ENCODE measurements around the gene THAP4.

Gene THAP4

DNA sequence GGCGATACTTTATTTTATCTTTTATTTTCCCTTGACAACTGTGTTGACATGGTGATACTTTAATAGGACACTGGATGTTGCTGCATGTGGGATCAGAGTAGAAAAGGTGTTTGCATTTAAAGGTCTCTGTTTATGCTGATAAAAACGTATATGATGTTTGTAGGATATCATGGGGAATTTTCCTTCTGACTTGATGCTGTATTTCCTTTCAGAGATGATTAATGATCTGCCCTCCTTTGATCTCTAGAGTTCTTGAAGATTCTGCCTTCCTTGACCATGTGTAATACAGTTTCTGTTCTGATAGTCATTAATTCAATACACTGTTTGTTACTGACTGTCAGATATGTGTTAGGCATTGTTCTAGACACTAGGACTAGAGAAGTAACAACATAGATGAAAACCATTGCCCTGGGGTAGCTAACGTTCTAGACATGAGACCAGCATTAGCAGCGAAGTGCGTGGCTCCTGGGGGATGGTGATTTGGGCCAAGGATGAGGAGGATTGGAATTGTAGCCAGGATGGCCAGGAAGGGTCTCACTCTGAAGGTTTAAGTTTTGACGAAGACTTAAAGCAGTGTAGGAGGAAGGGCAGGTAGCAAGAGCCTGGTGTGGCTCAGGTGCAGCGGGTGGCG, 3.3 kb upstream of the THAP4 start:
- FAIRE-seq (no peak), DNase-seq (ENCODE audit: low spot score) (no peak)

DNA sequence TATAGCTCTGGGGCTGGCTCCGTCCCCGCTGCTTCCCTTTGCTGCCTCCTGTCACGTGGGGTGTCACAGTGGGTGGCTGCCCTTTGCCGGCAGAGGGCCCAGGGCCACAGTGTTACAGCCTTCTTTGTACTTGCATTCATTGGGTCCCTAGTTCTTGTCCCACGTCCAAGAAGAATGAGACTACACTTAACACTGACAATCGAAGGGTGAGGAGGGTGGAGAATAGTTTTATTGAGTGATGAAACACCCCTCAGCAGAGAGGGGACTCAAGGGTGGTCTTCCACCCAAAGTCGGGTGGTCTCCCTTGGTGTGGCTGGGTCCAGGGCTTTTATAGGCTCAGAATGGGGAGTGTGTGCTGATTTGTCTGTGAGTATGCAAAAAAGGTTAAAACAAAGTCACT, 2.4 kb upstream of the THAP4 start:
- FAIRE-seq (no peak), DNase-seq (ENCODE audit: low spot score) (no peak)

- DNase-seq (ENCODE audit: low spot score) (no peak), FAIRE-seq (no peak)
These were observed 2.0 kb upstream of the THAP4 start for GRCh38 chr2:241638940-241639339.

GRCh38 chr2:241637795-241638660, 1.1 kb upstream of the THAP4 start:
- DNase-seq (ENCODE audit: low spot score) (no peak), FAIRE-seq (no peak)

- no peak for FAIRE-seq
These were observed 558 bp downstream of the THAP4 start for GRCh38 chr2:241636182-241637017.

DNA sequence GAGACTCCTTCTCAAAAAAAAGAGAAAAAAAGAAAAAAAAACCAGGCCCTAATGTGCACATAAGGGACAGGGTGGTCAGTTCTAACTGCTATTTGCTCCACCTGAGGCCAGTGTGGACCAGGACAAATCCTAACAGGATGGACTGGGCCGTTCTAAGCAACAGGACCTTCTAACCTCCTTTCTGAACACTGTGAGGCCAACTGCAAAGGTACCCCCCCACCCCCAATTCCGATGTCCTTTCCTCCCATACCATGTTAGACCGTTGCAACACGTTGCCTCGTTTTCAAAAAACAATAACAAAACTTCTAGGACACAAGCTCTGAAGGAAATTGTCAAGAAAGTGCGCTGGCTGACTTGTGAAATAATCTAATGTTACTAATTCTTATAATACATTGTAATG, 1.2 kb downstream of the THAP4 start:
- FAIRE-seq (no peak), DNase-seq (ENCODE audit: low spot score) (no peak)

More at GRCh38 chr2:241636182-241637017, 558 bp downstream of the THAP4 start:
- peak; percentile 49 for DNase-seq (ENCODE audit: low spot score)

- DNase-seq (ENCODE audit: low spot score) (no peak), FAIRE-seq (no peak)
These were observed 3.4 kb downstream of the THAP4 start for GRCh38 chr2:241633561-241633960.

DNA sequence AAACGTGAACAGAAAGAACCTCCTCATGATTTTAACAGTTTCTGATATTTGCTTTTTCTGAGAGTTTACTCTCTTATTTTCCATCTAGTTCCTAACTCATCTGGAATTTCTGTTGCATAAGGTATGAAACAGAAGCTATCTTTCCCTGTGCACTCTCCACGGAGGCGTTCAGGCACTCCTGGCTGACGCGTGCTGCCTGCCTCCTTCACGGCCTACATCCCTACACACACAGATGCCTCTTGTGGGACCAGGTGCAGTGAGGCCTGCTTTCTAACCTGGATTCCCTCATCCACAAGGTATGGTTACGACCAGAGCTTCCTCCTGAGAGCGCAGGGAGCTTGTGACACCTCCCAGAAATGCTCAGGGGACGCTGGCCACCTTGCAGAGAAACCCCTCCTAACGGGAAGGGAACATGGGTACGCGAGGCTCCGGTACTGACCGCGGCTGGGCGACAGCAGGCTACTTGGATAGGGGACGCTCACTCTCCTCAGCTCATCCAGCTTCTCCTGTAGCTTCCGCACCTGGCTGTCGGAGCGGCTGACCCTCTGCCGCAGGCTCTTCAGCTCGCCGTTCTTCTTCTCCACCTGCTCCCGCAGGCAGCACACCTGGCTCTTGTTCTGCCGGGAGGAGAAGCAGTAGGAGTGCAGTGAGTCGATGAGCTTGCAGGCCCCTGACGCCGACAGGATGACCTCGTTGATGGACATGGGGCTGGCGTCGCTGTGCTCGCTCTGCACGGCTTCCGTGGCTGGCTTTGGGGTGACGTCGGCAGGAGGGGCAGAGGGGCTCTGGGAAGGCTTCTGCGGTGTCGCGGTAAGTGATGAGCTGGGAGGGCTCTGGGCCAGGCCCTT, 4.3 kb downstream of the THAP4 start:
- no peak for DNase-seq (ENCODE audit: low spot score)
- FAIRE-seq: no peak

GRCh38 chr2:241629762-241630435, 7.1 kb downstream of the THAP4 start:
- FAIRE-seq (no peak), DNase-seq (ENCODE audit: low spot score) (no peak)

GRCh38 chr2:241627675-241628074, 9.3 kb downstream of the THAP4 start:
- FAIRE-seq: no peak
- DNase-seq (ENCODE audit: low spot score): no peak

DNA sequence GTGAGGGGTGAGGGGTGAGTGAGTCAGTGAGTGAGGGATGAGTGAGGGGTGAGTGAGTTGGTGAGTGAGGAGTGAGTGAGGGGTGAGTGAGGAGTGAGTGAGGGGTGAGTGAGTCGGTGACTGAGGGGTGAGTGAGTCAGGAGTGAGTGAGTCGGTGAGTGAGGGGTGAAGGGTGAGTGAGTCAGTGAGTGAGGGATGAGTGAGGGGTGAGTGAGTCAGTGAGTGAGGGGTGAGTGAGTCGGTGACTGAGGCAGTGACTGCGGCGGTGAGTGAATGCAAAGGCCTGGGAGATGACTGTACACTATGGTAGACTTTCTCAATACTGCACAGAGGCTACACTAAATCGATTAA, 16.6 kb downstream of the THAP4 start:
- no peak for FAIRE-seq
- no peak for DNase-seq (ENCODE audit: low spot score)

GRCh38 chr2:241619597-241620418, 17.1 kb downstream of the THAP4 start:
- FAIRE-seq: peak; percentile 78
- no peak for DNase-seq (ENCODE audit: low spot score)

DNA sequence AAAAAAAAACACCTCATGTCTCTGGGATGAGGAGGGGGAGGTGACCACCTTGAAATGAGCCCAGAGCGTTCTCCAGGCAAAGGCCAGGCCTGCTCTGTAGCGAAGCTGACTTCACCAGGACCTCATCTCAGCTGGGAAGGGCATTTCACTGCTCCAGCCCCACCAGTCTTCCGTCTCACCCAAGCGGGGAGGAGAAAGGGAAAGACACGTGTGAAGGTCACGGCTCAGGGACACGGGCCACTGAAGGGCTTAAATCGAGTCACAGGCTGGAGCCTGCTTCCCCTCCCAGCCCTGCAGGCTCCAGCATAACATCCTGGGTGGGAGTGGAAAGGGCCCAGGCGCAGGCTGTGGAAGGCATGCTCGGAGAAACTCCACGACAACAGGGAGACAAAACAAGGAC, 18.1 kb downstream of the THAP4 start:
- no peak for FAIRE-seq

DNA sequence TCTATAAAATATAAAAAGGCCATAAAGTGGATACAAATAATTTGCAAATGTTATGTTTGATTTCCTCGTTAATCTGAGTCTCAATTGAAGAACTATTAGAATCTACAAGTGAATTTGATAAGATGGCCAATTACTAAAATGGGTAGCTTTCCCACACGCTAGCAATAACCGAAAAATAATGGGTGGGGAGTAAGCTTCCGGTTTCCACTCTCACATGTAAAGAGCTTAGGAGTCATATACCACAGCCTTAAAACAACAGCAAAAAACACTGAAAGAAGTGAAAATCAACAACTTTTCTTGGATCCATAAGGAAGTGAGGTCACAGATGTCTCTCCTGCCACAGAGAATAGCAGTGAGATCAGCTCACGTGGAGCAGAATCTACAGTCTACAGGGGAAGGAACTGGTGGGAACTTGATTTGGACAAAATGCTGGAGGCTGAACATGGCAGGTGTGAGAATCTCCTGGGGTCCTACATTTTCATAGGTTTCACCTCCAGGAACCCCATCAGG, 18.6 kb downstream of the THAP4 start:
- FAIRE-seq (no peak), DNase-seq (ENCODE audit: low spot score) (no peak)

More for the DNA sequence above, 18.1 kb downstream of the THAP4 start:
- DNase-seq (ENCODE audit: low spot score): no peak

- DNase-seq (ENCODE audit: low spot score): no peak
- no peak for FAIRE-seq
These were observed 19.4 kb downstream of the THAP4 start for GRCh38 chr2:241617431-241618154.

- FAIRE-seq (no peak), DNase-seq (ENCODE audit: low spot score) (no peak)
These were observed 20.5 kb downstream of the THAP4 start for GRCh38 chr2:241616168-241617125.

DNA sequence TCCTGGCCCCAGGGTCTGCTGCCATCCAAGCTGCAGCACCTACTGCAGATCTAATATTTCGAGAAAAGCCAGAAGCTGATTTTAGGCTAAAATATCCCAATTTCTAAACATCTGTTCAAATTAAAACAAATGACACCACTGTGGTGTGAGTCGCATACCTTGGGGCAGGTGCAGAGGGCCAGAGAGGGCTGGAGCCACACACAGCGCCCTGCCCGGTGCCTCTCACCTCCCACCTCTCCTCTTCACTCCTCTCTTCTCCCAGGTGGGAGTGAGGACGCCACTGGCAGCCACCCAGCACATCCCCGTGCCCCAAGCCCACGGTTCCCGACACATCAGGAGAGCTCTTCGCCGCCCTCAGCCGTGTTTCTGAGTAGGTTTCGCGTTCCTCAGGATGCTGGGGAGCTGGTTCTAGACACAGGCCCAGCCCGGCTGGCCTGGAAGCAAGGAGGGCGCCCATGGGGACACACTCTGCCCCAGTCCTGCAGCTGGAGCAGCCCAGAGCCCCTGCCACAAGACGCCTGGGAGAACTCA, 21.4 kb downstream of the THAP4 start:
- no peak for DNase-seq (ENCODE audit: low spot score)
- no peak for FAIRE-seq

All from urothelium cell line (cell line).